GM13976 (cell line): ENCODE results near the gene ABCD2.
"Not testable (repeated sequence)": the region's sequence is repeated elsewhere in the genome, so short reads cannot be mapped to it uniquely, and the experiment has no call there.

ENCODE experiments used
- DNase-seq: peaks from one replicate; pipeline ENCODE4 v3.0.0; 2012; ENCODE audit warnings: low spot score
- in situ Hi-C: fragments of 300-500 bp; cut with MboI; formaldehyde crosslinking; loops from one replicate; pipeline ENCODE4 v1.12.0; 2022; ENCODE audit warnings: low sequenced_read_pairs, mixed read lengths, inconsistent platforms; ENCODE audit not compliant: unreplicated experiment
- TF ChIP-seq, protein P1 (sequence below): IDR thresholded peaks from 2 replicates; pipeline ENCODE4 v1.5.1; 2012; ENCODE audit warnings: borderline replicate concordance, mild to moderate bottlenecking; ENCODE audit not compliant: insufficient read depth; ENCODE audit errors: extremely low read depth, missing control alignments, control extremely low read depth

Gene ABCD2

DNA sequence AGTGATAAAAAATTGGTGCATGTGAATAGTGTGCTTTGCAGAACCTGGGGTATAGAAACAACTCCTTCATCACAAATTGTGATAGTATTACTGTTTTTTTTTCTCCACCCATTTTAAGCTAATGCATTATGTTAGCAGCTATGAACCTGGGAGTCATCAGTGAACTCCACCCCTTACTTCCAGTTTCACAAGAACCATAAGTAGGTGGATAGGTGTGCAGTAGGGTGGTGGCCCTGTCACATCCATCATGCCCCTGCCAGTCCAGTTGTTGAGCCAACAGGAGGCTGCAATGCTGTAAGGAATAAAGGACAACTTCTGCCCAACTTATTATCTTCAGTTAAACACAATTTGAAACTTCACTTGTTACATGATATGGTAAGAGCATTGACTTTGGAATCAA is 85.7 kb downstream of the ABCD2 start:
- TF ChIP-seq, protein P1, sequence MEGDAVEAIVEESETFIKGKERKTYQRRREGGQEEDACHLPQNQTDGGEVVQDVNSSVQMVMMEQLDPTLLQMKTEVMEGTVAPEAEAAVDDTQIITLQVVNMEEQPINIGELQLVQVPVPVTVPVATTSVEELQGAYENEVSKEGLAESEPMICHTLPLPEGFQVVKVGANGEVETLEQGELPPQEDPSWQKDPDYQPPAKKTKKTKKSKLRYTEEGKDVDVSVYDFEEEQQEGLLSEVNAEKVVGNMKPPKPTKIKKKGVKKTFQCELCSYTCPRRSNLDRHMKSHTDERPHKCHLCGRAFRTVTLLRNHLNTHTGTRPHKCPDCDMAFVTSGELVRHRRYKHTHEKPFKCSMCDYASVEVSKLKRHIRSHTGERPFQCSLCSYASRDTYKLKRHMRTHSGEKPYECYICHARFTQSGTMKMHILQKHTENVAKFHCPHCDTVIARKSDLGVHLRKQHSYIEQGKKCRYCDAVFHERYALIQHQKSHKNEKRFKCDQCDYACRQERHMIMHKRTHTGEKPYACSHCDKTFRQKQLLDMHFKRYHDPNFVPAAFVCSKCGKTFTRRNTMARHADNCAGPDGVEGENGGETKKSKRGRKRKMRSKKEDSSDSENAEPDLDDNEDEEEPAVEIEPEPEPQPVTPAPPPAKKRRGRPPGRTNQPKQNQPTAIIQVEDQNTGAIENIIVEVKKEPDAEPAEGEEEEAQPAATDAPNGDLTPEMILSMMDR, result no peak
- in situ Hi-C loops, result no loop called here

DNA sequence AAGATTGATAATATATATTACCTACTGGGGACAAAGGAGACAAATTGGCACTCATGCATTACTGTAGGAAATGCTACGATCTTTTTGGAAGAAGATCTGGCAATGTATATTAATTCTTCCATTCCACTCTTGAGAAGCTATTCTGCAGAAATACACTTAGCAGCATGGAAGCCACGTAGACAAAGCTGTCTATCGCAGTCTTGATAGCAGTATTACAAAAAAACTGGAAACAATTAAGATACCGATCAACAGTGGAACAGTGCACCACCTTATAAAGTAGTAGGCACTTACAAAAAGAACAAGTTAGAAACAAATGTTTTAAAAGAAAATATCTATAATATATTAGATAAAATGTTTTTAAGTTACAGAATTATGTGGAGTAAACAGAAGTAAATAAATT is 87.2 kb downstream of the ABCD2 start:
- DNase-seq, result no peak
- in situ Hi-C loops, result no loop called here
- TF ChIP-seq, protein P1, result no peak

More for the DNA sequence above, 85.7 kb downstream of the ABCD2 start:
- no peak for DNase-seq

DNA sequence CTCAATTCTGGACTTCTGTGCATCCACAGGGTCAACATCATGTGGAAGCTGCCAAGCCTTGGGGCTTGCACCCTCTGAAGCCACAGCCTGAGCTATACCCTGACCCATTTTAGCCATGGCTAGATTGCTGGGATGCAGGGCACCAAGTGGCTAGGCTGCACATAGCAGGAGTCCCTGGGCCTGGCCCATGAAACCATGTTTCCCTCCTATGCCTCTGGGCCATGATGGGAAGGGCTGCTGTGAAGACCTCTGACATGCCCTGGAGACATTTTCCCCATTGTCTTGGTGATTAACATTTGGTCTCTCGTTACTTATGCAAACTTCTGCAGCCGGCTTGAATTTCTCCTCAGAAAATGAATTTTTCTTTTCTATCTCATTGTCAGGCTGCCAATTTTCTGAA is 92.6 kb downstream of the ABCD2 start:
- no peak for DNase-seq
- TF ChIP-seq, protein P1, result no peak
- in situ Hi-C loops, result no loop called here

DNA sequence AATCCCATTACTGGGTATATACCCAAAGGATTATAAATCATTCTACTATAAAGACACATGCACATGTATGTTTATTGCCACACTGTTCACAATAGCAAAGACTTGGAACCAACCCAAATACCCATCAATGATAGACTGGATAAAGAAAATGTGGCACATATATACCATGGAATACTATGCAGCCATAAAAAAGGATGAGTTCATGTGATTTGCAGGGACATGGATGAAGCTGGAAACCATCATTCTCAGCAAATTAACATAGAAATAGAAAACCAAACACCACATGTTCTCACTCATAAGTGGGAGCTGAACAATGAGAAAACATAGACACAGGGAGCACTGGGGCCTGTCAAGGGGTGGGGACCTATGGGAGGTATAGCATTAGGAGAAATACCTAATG is 97.4 kb downstream of the ABCD2 start:
- DNase-seq, result not testable (repeated sequence)
- in situ Hi-C loops, result loop anchor here (25.0 kb wide), 1 partner anchor 90 kb away; the partner anchor contains the start of gene ABCD2

DNA sequence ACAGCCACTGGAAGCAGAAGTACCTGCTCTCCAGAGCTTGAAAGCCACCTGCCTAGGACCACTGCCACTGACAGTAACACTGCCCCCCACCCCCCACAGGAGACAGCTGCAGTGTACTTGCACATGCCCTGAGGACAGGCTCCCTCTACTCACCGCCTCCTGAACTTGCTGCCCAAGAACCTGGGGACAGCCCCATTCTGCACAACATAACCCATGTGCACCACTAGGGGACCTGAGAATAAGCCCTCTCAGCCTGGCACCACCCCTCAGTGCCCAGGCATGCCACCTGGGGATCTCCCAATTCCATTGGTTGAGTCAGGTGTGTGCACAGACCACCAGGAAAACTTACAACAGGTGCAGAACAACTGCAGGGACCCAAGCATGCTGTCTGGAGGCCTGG is 109.6 kb downstream of the ABCD2 start:
- TF ChIP-seq, protein P1, result no peak
- no peak for DNase-seq
- in situ Hi-C loops, result loop anchor here (25.0 kb wide), 1 partner anchor 102 kb away; the partner anchor contains the start of gene ABCD2

DNA sequence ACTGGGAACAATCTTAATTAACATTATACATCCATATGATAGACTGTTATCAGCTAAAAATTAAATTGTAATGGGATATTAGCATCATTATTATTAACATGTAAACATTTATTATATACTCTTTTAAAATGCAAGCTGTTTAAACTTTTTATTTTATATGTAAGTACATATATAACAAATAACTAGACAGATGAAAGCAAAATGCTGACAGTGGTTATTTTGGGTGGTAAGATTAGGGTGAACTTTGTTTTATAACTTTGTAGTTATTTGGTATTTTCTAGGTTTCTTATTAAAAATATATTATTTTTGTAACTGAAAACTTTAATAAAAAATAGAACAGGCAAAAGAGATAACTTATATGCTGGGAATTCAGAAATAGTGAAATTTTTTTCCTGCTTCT is 114.0 kb downstream of the ABCD2 start:
- in situ Hi-C loops, result loop anchor here (25.0 kb wide), 1 partner anchor 107 kb away; the partner anchor contains the start of gene ABCD2
- DNase-seq, result no peak
- TF ChIP-seq, protein P1, result no peak

DNA sequence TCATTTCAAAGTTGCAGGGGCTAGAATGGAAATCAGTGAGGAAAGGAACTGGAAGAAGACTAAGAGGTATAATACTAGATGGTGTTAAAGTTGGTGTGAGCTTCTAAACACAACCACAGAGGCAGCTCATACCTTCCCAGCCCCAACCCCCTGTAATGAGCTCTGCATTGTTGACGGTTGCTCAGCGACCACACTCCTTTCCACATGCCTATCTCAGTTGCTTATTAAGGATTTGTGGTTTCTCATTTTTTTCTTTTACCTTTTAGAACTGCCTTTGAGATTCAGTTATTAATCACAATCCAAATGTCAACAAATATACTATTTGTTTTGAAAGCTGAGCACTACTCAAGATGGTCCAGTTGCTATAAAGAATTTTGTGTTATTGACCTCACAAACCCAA is 114.6 kb downstream of the ABCD2 start:
- in situ Hi-C loops, result loop anchor here (25.0 kb wide), 1 partner anchor 107 kb away; the partner anchor contains the start of gene ABCD2
- no peak for DNase-seq
- TF ChIP-seq, protein P1, result no peak
